Osteoblast (primary cell): Measurements from ENCODE around the gene LRRC63. TPM values are rescaled to one million over a fixed set of nuclear protein-coding genes. Genes with fewer than 3 reads are reported as not detected.

Experiments
- DNase-seq: peaks from one replicate; pipeline ENCODE4 v3.0.0; 2011; ENCODE audit warnings: low spot score, mixed read lengths; ENCODE audit not compliant: insufficient read length; ENCODE audit errors: missing footprints
- H2AFZ ChIP-seq: 2 replicates; pipeline ENCODE4 v1.6.0; 2011; ENCODE audit warnings: mild to moderate bottlenecking, low read length
- H3K27ac ChIP-seq: 2 replicates; pipeline ENCODE4 v1.5.1; 2011; ENCODE audit warnings: mild to moderate bottlenecking, low read depth, low read length, moderate library complexity
- H3K27me3 ChIP-seq: 2 replicates; pipeline ENCODE4 v1.6.0; 2012; ENCODE audit warnings: mild to moderate bottlenecking, control low read depth, inconsistent platforms, low read length, moderate library complexity; ENCODE audit not compliant: insufficient read depth
- H3K36me3 ChIP-seq: 2 replicates; pipeline ENCODE4 v1.5.1; 2011; ENCODE audit warnings: mild to moderate bottlenecking, low read length, control low read depth, moderate library complexity; ENCODE audit not compliant: insufficient read depth
- H3K4me1 ChIP-seq: 2 replicates; pipeline ENCODE4 v1.5.1; 2011; ENCODE audit warnings: mild to moderate bottlenecking, low read length, control low read depth, moderate library complexity; ENCODE audit not compliant: insufficient read depth
- H3K4me2 ChIP-seq: 2 replicates; pipeline ENCODE4 v1.6.0; 2011; ENCODE audit warnings: mild to moderate bottlenecking, low read length; ENCODE audit not compliant: insufficient read depth
- H3K4me3 ChIP-seq: fragments of 200-600 bp; sonication (generic); 3 replicates; pipeline ENCODE4 v1.5.1; 2012; ENCODE audit warnings: mild to moderate bottlenecking, low read length, inconsistent platforms; ENCODE audit not compliant: insufficient read depth
- H3K79me2 ChIP-seq: 2 replicates; pipeline ENCODE4 v1.6.0; 2012; ENCODE audit warnings: mild to moderate bottlenecking, low read length, control low read depth, inconsistent platforms; ENCODE audit not compliant: insufficient read depth
- H3K9me3 ChIP-seq: 2 replicates; pipeline ENCODE4 v1.5.1; 2011; ENCODE audit warnings: low read depth, low read length, control low read depth
- H4K20me1 ChIP-seq: 2 replicates; pipeline ENCODE4 v1.6.0; 2012; ENCODE audit warnings: mild to moderate bottlenecking, low read length, control low read depth; ENCODE audit not compliant: insufficient read depth
- CTCF ChIP-seq: IDR thresholded peaks from 2 replicates; pipeline ENCODE4 v1.5.1; 2011; ENCODE audit warnings: mild to moderate bottlenecking, low read depth, low read length, moderate library complexity; ENCODE audit errors: extremely low read depth
- total RNA-seq: library from RNA; depleted of rRNA; stranded (reverse); fragments of >200 nt; gene quantifications from 2 replicates; pipeline ENCODE4 v1.2.3, GENCODE V29; 2012

LRRC63 gene
- total RNA-seq, 1 donor: not detected

- TF ChIP-seq CTCF: no peak
- Histone ChIP-seq H2AFZ (no peak overlapping the region), H3K27ac (no peak overlapping the region), H3K4me2 (no peak overlapping the region), H3K9me3 (no peaks in the 10 kb centered on the region), H3K27me3 (peaks cover 22% of the 10 kb centered on the region), H3K4me3 (no peak overlapping the region), H3K36me3 (no peaks in the 10 kb centered on the region), H4K20me1 (no peaks in the 10 kb centered on the region), H3K4me1 (no peaks in the 10 kb centered on the region), H3K79me2 (no peaks in the 10 kb centered on the region)
- DNase-seq: no peak
Measured at GRCh38 chr13:46183018-46183946, 28.4 kb upstream of the LRRC63 start.

- peak; percentile 58 for TF ChIP-seq CTCF
- no peaks in the 10 kb centered on the region for H3K36me3 ChIP-seq
- H3K27me3 ChIP-seq: peaks cover 22% of the 10 kb centered on the region
- H3K9me3 ChIP-seq: no peaks in the 10 kb centered on the region
- no peaks in the 10 kb centered on the region for H4K20me1 ChIP-seq
- no peaks in the 10 kb centered on the region for H3K79me2 ChIP-seq
- H3K4me3 ChIP-seq: no peak overlapping the region
- H3K4me1 ChIP-seq: no peaks in the 10 kb centered on the region
- no peak overlapping the region for H3K27ac ChIP-seq
- no peak overlapping the region for H3K4me2 ChIP-seq
- no peak overlapping the region for H2AFZ ChIP-seq
- DNase-seq: no peak
Measured at GRCh38 chr13:46184277-46184699, 27.4 kb upstream of the LRRC63 start.

- Histone ChIP-seq H3K9me3 (no peaks in the 10 kb centered on the region), H3K4me1 (no peaks in the 10 kb centered on the region), H3K27me3 (peaks cover 17% of the 10 kb centered on the region), H3K27ac (no peak overlapping the region), H3K4me3 (no peak overlapping the region), H2AFZ (no peak overlapping the region), H4K20me1 (no peaks in the 10 kb centered on the region), H3K4me2 (no peak overlapping the region), H3K36me3 (no peaks in the 10 kb centered on the region), H3K79me2 (no peaks in the 10 kb centered on the region)
- no peak for DNase-seq
- TF ChIP-seq CTCF: no peak
Measured at GRCh38 chr13:46185634-46186033, 26.1 kb upstream of the LRRC63 start.

- Histone ChIP-seq H4K20me1 (no peaks in the 10 kb centered on the region), H3K36me3 (no peaks in the 10 kb centered on the region), H3K27ac (no peak overlapping the region), H3K4me1 (no peaks in the 10 kb centered on the region), H3K9me3 (no peaks in the 10 kb centered on the region), H3K4me3 (no peak overlapping the region), H2AFZ (no peak overlapping the region), H3K4me2 (no peak overlapping the region), H3K79me2 (no peaks in the 10 kb centered on the region), H3K27me3 (no peaks in the 10 kb centered on the region)
- DNase-seq: no peak
- TF ChIP-seq CTCF: no peak
Measured at GRCh38 chr13:46192412-46192811, 19.3 kb upstream of the LRRC63 start.
